ENCODE measurements around the gene MAZ.

Gene MAZ

GRCh38 chr16:29809850-29810698 lies 3.7 kb downstream of the MAZ start:
- peak; percentile 66 to 79 for DNase-seq

GRCh38 chr16:29810699-29811169 lies 4.4 kb downstream of the MAZ start:
- peak in 1 of 2 experiments; percentile 61 for DNase-seq

GRCh38 chr16:29811170-29811895 lies 5.0 kb downstream of the MAZ start:
- peak; percentile 96 to 99 for DNase-seq

- peak; percentile 83 to 90 for DNase-seq
Observed at GRCh38 chr16:29811896-29812665, 5.8 kb downstream of the MAZ start, which contains the start of gene PRRT2. Gene PRRT2, plus strand, starts transcription at chr16:29812193. Its CDS starts 862 bp downstream, at chr16:29813055.

GRCh38 chr16:29812754-29813643 lies 6.7 kb downstream of the MAZ start:
- DNase-seq: peak in 1 of 2 experiments; percentile 30

GRCh38 chr16:29813644-29814562 lies 7.6 kb downstream of the MAZ start:
- peak in 1 of 2 experiments; percentile 30 for DNase-seq

GRCh38 chr16:29814592-29814991 lies 8.3 kb downstream of the MAZ start:
- DNase-seq: no peak

GRCh38 chr16:29815032-29815721 lies 8.8 kb downstream of the MAZ start:
- peak; percentile 45 to 73 for DNase-seq

- DNase-seq: peak; percentile 97 to 99
Observed at GRCh38 chr16:29815793-29816693, 9.7 kb downstream of the MAZ start, which contains the start of gene PAGR1. Gene PAGR1, plus strand, starts transcription at chr16:29816152. Its CDS starts 374 bp downstream, at chr16:29816526.

GRCh38 chr16:29816694-29817441 lies 10.5 kb downstream of the MAZ start:
- peak; percentile 71 to 82 for DNase-seq

GRCh38 chr16:29818082-29818481 lies 11.8 kb downstream of the MAZ start:
- DNase-seq: no peak

GRCh38 chr16:29819506-29819905 lies 13.2 kb downstream of the MAZ start:
- DNase-seq: peak in 1 of 2 experiments; percentile 35

- peak in 1 of 2 experiments; percentile 38 for DNase-seq
Observed at GRCh38 chr16:29820271-29820701, 14.0 kb downstream of the MAZ start, which contains the start of gene MVP. Gene MVP, plus strand, starts transcription at chr16:29820462. Its CDS starts 10,088 bp downstream, at chr16:29830550.

GRCh38 chr16:29820730-29821642 lies 14.7 kb downstream of the MAZ start:
- no peak for DNase-seq

GRCh38 chr16:29821643-29822115 lies 15.3 kb downstream of the MAZ start:
- no peak for DNase-seq

GRCh38 chr16:29824589-29825144 lies 18.3 kb downstream of the MAZ start:
- no peak for DNase-seq

All from NCI-H526 (cell line).